NK-92 (cell line): ENCODE results near the gene SSR3.

Experiments
- DNase-seq: peaks from one replicate; lab custom pipeline; 2025; ENCODE audit not compliant: unreplicated experiment; lab: John Stamatoyannopoulos, UW

SSR3 gene

GRCh38 chr3:156539802-156540201 lies 15.1 kb downstream of the SSR3 start:
- no peak for DNase-seq

DNA sequence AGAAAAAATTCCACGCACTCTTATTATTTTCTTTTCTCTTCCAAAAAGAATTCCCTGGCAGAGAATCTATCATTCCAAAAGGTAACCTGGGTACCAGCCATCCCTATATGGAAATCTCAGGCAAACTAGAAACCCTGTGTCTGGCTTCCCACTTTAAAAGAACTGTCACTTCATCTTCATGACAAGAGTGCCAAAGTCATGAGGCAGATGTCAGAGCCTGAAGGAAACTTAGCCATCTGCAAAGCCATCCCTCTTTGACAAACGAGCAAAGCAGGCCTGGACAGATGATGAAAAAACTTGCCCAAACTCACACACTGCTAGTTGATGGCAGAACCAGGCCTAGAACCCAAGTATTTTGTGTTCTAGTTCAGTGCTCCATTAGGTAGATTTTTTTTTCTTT lies 15.9 kb downstream of the SSR3 start:
- no peak for DNase-seq

- DNase-seq: no peak
These were observed 18.2 kb downstream of the SSR3 start for GRCh38 chr3:156536524-156537316.

- no peak for DNase-seq
These were observed 19.1 kb downstream of the SSR3 start for GRCh38 chr3:156535798-156536197.

- DNase-seq: no peak
These were observed 19.7 kb downstream of the SSR3 start for GRCh38 chr3:156535162-156535627.

GRCh38 chr3:156533205-156533604 lies 21.7 kb downstream of the SSR3 start:
- no peak for DNase-seq

DNA sequence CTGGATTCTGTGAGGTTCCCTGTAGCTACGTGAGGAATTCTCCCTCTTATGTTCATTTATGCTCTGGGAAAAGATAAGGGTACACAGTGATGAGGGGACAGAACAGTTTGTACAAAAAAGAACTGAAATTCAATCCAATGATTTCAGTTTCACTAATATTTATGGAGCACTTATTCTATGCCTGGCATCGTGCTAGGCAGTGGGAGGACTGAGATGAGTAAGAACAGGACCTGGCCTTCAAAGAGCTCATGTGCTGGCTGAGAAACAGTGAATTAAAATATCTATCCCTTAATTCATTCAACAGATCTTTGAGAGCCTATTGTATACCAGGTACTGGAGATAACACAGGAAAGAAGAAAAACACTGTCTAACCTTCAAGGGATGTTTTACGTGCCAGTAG lies 22.2 kb downstream of the SSR3 start:
- DNase-seq: no peak

GRCh38 chr3:156530980-156531379 lies 23.9 kb downstream of the SSR3 start:
- DNase-seq: no peak

DNA sequence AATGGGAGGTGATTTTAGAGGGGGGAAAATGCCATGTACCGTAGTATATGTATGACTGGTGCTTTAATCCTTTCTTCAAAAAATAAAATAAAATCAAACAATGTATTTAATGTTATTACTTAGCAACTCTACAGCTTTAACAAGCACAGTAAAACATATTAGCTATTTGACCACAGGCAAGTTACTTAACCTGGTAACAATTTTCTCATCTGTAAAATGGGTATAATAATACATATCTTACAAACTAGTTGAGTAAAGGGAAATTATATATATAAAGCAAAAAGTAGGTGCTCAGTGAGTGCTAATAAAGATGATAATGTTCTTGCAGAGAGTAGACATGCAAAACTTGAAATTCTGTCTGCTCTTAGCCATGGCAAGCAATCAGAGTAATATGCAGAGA lies 27.9 kb downstream of the SSR3 start:
- DNase-seq: no peak

GRCh38 chr3:156525808-156526207 lies 29.1 kb downstream of the SSR3 start:
- no peak for DNase-seq

DNA sequence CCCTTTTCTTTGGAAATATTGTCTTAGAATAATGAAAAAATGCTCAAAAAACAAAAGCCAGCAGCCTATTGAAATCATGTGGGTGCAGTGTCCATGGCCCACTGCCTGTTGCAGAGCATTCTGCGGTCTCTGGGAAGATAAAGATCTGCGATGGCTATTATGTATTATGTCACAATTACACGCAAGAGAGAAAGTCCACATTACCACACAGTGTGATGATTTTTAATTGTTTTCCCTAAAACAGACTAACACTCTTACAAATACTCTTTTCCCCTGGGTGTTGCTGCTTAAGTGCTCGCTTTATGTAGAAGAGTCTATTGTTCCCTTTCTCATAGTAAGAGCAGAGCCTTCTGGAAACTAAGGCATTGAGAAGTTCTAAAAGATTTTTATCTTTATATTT lies 32.2 kb downstream of the SSR3 start:
- no peak for DNase-seq

DNA sequence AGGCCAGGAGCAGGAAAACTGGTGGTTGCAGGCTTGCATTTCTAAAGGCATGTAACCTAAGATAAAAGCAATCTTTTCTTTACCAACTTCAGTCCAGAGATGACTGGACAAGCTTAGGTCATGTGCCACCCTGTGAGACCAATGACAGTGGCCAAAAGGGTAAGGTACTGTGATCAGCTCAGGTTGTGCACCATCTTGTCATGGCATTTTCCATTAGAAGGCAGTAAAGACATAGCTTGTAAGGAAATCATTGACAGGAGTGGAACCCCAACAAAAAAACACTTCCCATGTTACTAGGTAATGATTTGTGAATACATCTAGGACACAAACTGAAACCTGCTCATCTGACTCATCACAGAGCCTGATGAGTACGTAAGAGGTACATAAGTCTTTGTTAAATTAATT lies 35.2 kb downstream of the SSR3 start:
- DNase-seq: no peak

GRCh38 chr3:156518726-156519125 lies 36.2 kb downstream of the SSR3 start:
- DNase-seq: no peak

- DNase-seq: no peak
These were observed 38.0 kb downstream of the SSR3 start for GRCh38 chr3:156516961-156517360.

DNA sequence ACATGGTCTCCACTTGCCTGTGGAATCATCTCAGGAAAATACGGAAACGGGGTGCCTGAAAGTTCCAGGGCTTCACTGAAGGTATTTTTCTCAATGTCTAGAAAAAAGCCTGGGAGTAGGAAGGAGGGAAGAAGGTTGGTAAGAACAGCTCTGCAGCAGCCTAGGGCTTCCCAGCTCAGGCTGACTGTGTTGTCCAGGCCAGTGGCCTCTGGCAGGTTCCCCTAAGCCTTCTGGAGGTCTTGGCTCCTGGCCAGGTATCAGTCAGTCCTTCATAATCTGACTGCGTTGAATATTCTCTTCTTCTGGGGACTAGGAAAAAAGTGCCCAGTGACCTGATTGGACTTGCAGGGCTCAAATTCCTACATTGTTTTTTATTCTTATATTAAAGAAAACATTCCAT lies 38.6 kb downstream of the SSR3 start:
- DNase-seq: no peak

DNA sequence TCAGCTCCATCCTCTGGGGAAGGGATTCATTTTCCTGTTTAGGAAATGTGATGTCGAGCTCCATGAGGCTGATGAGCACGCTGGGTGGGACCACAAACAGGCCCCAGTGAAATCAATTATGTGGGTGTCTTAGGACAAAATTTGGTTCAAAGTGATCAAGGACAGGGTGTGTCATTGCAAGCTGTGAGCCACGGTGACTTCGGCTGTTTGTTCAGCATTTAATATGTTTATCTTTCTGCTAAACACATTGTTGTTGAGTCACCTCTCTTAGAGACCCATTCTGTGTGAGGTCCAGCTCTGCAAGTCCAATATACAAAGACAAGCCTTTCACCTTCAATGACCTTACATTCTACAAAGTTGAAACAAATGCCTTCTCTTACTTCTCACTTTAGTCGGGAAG lies 41.3 kb downstream of the SSR3 start:
- no peak for DNase-seq

DNA sequence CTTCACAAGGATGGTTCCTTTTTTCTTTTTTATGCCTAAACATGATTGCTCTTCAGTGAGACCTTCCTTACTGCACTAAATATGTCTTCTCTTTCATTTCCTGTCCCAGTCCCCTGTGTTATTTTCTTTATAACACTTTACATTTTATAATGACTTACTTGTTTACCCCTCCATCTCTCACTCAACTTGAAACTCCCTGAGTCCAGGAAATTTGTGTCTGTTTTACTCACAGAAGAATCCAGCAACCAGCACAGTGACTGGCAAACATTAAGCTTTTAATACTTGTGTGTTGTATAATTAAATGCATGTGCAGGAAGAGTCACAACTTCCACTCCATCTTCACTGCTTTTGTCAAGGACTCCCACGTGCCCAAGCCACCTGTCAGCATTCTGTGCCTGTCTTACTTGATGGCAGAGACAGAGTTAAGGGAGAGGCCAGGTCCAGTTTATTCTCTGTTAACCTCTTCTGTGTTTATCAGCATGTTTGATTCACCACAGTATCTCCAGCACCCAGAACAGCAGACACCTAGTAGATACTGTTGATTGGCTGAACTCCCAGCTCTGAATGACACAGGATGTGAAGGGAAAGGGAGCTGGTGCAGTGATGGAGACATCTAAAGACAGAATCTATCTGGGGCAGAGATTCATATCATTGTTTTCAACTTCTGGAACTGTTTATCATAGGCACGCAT lies 42.8 kb downstream of the SSR3 start:
- no peak for DNase-seq

DNA sequence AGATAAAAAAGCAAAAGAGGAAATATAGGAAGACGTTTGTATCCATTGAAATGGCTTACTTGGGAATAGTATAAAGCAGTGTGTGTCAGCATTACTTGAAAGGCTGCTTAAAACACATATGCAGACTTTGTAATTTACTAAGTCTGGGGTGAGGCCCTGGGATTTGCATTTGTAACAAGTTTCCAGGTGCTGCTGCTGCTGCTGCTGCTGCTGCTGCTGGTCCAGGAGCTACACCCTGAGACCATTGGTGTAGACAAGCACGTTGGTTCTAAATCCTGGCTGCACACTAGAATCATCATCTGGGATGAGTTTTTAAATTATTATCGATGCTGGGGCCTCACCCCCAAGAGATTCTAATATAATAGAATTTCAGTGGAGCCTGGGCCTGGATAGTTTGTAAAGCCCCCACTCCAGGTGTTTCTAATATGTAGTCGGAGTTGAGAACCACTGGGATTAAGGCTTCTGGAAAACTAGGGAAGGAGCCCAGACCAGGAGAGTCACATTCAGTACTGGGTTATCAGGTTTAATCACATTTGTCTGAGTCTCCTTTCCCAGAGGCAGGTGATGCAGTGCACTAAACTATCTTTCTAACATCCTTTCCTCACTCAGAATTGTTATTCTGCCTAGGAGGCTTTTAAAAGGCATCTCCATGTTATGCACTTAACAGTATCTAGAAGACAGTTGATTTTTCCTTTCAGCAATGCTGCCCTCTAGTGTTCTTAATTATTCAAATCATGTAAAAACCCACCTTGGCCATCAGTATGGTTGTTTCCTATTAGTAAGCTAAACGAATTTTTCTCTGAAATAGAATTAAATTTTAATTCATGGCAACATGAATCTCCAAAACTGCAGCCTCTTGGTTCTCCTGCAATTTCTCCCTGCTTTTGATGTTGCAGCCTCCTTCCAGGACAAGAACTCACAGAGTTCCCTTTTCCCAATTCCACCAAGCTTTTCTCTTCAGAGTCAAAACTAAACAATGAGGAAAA lies 45.4 kb downstream of the SSR3 start:
- no peak for DNase-seq

GRCh38 chr3:156507285-156507684 lies 47.6 kb downstream of the SSR3 start:
- no peak for DNase-seq

- no peak for DNase-seq
These were observed 56.6 kb downstream of the SSR3 start for GRCh38 chr3:156498307-156498706.

DNA sequence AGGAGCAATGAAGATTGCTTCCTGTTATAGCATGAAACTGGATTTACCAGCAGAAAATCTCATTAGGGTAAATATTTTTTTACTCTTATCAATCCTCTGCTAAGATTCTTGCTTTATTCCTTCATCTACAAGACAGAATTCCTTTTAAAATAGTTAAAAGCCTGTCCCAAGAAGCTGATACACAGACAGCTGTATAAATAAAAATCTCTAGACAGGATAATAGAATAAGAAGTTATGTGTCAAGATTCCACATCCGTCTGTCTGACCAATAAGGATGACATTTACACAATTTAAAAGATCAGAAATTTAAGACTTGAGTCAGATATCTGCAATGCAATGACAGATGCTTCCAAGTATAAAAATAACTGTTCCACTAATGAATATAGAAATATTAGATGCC lies 57.6 kb downstream of the SSR3 start:
- no peak for DNase-seq
